Activated T-cell treated with anti-CD3 and anti-CD28 coated beads, Interleukin-2, amount 50 U/mL, for 24 hours (primary cell): ENCODE data around the gene CDKAL1.

ENCODE experiments used
- DNase-seq: peaks from one replicate; pipeline ENCODE4 v3.0.0-alpha.2; 2020
- H3K27ac Mint-ChIP-seq: 2 replicates; pipeline ENCODE4 v1.8.0; 2020; ENCODE audit warnings: mild to moderate bottlenecking, mixed read lengths
- H3K27me3 Mint-ChIP-seq: 2 replicates; pipeline ENCODE4 v1.8.0; 2020; ENCODE audit warnings: mixed read lengths
- H3K36me3 Mint-ChIP-seq: 2 replicates; pipeline ENCODE4 v1.8.0; 2020; ENCODE audit warnings: low read depth, mixed read lengths
- H3K4me1 Mint-ChIP-seq: 2 replicates; pipeline ENCODE4 v1.8.0; 2020; ENCODE audit warnings: low read depth, mixed read lengths
- H3K4me3 Mint-ChIP-seq: 2 replicates; pipeline ENCODE4 v1.8.0; 2020; ENCODE audit warnings: mild to moderate bottlenecking, moderate library complexity, mixed read lengths
- H3K9me3 Mint-ChIP-seq: 2 replicates; pipeline ENCODE4 v1.8.0; 2020; ENCODE audit warnings: mixed read lengths

Gene CDKAL1

DNA sequence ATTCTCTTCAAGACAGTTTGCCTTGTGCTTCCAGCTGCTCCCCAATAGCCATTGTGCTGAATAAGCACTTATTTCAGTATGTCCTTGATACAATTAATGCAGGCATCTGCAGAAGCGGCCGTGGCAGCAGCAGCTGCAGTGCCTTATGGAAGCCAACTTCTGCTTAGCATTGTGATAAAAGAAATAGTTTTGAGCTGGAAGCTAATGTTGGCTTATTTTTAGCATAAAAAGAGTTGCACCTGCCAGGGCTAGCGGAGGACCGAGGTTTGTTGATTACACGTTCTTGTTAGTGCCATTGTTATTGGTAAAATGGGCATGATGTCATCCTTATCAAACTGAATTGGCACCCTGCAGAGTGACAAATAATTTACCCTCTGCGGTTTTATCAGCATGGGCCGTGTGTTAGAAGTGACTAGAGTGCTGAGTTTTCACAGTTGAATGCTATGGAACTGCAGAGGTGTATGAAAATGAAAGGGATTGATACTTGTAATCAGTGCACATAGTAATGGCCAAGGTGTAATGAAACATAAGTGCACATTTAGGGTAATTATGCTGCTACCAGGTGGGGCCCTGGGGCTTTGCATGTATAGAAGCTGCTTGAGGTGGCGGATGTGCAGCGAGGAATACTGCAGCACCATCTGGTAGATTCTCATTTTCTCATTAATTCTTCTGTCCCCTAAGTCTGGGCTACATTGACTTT, 334.3 kb downstream of the CDKAL1 start:
- Mint-ChIP-seq H3K36me3 (peaks cover 9% of the 10 kb centered on the region), H3K9me3 (no peaks in the 10 kb centered on the region), H3K27me3 (no peaks in the 10 kb centered on the region), H3K4me3 (no peak overlapping the region), H3K4me1 (peaks cover 4% of the 10 kb centered on the region), H3K27ac (no peak overlapping the region)
- DNase-seq = no peak

GRCh38 chr6:20870021-20870420, 335.8 kb downstream of the CDKAL1 start:
- Mint-ChIP-seq H3K27ac (no peak overlapping the region), H3K4me1 (peaks cover 4% of the 10 kb centered on the region), H3K9me3 (peaks cover 4% of the 10 kb centered on the region), H3K4me3 (no peak overlapping the region), H3K36me3 (peaks cover 14% of the 10 kb centered on the region), H3K27me3 (no peaks in the 10 kb centered on the region)
- DNase-seq = no peak

GRCh38 chr6:20870493-20870892, 336.2 kb downstream of the CDKAL1 start:
- Mint-ChIP-seq H3K36me3 (peaks cover 15% of the 10 kb centered on the region), H3K27me3 (no peaks in the 10 kb centered on the region), H3K9me3 (peaks cover 4% of the 10 kb centered on the region), H3K4me3 (no peak overlapping the region), H3K4me1 (peaks cover 4% of the 10 kb centered on the region), H3K27ac (no peak overlapping the region)
- DNase-seq = no peak

GRCh38 chr6:20873425-20874190, 339.4 kb downstream of the CDKAL1 start:
- Mint-ChIP-seq H3K4me1 (peaks cover 19% of the 10 kb centered on the region), H3K36me3 (peaks cover 30% of the 10 kb centered on the region), H3K9me3 (peaks cover 4% of the 10 kb centered on the region), H3K27ac (no peak overlapping the region), H3K4me3 (no peak overlapping the region), H3K27me3 (no peaks in the 10 kb centered on the region)
- no peak for DNase-seq

DNA sequence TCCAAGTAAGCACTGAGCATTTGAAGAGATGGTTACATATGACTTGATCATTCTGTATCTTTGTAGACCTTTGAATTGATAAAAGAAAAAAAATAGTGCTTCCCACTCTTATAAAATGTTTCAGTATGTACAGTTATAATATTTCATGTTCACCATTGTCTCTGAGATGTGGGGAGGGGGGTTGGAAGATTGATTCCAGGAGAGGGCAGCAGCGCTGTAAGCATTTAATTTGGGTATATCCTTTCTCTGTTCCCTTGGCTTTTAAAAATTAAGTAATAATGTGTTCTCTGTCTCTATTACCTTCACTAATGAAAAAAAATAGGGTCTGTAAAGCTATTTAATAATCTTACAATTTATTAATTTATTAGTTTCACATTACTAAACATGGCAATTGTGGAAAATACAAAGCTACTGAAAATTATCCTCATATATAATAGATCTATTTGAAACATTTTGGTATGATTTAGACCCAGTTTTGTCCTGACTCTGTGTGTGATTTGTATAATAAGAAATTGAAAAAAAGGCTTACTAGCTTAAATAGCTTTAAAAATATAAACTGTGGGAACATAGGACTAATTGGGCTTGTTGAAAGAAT, 341.2 kb downstream of the CDKAL1 start:
- H3K27me3 Mint-ChIP-seq = no peaks in the 10 kb centered on the region
- peaks cover 43% of the 10 kb centered on the region for H3K36me3 Mint-ChIP-seq
- H3K9me3 Mint-ChIP-seq = peaks cover 7% of the 10 kb centered on the region
- no peak for DNase-seq
- no peak overlapping the region for H3K4me3 Mint-ChIP-seq
- H3K27ac Mint-ChIP-seq = no peak overlapping the region
- H3K4me1 Mint-ChIP-seq = peaks cover 20% of the 10 kb centered on the region

- Mint-ChIP-seq H3K27ac (no peak overlapping the region), H3K4me1 (peaks cover 20% of the 10 kb centered on the region), H3K27me3 (no peaks in the 10 kb centered on the region), H3K9me3 (peaks cover 7% of the 10 kb centered on the region), H3K36me3 (peaks cover 49% of the 10 kb centered on the region), H3K4me3 (no peak overlapping the region)
- no peak for DNase-seq
These were observed 341.8 kb downstream of the CDKAL1 start for GRCh38 chr6:20876036-20876435.

GRCh38 chr6:20876561-20876960, 342.3 kb downstream of the CDKAL1 start:
- Mint-ChIP-seq H3K4me3 (no peak overlapping the region), H3K27me3 (no peaks in the 10 kb centered on the region), H3K9me3 (peaks cover 7% of the 10 kb centered on the region), H3K36me3 (peaks cover 51% of the 10 kb centered on the region), H3K27ac (no peak overlapping the region), H3K4me1 (peaks cover 20% of the 10 kb centered on the region)
- no peak for DNase-seq

DNA sequence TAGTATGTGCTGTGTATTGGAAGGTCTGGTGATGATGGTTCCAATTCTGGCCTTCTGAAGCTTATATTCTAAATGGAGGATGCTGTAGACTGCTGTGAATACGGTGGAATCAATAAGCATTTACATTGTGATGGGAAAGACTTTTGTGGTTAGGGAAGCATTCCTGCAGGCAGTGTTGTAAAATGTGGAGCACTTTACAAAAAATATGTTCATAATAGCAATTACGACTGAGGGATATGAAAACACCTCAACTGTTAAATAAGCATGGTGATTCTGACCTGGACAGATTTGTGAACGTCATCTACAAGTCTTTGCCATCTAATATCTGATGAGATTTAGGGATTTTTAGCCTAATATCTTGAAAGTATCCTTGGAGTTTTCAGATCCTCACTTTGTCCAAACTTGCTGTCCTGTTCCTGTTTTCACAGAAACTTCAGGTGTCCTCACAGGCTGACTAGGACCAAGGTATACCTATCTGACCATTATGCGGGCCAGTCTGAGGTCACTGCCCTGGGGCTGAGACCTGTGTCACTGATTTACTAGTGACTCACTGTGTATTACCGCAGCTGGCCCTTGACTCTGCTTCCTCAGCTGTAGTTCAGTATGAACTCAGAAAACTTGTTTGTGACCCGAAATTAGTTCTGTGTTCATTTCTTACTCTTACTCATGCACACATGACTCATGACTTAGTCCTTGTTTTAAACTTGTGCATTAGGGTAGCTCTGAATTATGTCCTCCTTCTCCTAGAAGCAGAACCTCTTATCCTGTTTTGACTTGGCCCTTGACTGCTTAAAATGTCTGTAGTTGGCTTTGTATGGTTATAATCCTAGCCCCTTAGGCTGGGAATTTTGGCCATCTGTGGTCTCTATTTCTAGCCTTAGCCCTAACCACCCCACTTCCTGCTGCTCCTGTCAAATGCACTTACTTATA, 343.0 kb downstream of the CDKAL1 start:
- peaks cover 58% of the 10 kb centered on the region for H3K36me3 Mint-ChIP-seq
- no peak overlapping the region for H3K4me3 Mint-ChIP-seq
- peaks cover 13% of the 10 kb centered on the region for H3K9me3 Mint-ChIP-seq
- H3K27ac Mint-ChIP-seq = peak overlapping the region; percentile 91
- peak; percentile 33 for DNase-seq
- H3K4me1 Mint-ChIP-seq = peaks cover 20% of the 10 kb centered on the region
- H3K27me3 Mint-ChIP-seq = no peaks in the 10 kb centered on the region

GRCh38 chr6:20879121-20879520, 344.9 kb downstream of the CDKAL1 start:
- Mint-ChIP-seq H3K27me3 (no peaks in the 10 kb centered on the region), H3K27ac (no peak overlapping the region), H3K9me3 (peaks cover 24% of the 10 kb centered on the region), H3K4me3 (no peak overlapping the region), H3K4me1 (peaks cover 20% of the 10 kb centered on the region), H3K36me3 (peaks cover 68% of the 10 kb centered on the region)
- no peak for DNase-seq

- Mint-ChIP-seq H3K4me1 (peaks cover 20% of the 10 kb centered on the region), H3K27me3 (no peaks in the 10 kb centered on the region), H3K4me3 (no peak overlapping the region), H3K27ac (no peak overlapping the region), H3K9me3 (peaks cover 29% of the 10 kb centered on the region), H3K36me3 (peaks cover 72% of the 10 kb centered on the region)
- DNase-seq = no peak
These were observed 345.3 kb downstream of the CDKAL1 start for GRCh38 chr6:20879526-20879925.

DNA sequence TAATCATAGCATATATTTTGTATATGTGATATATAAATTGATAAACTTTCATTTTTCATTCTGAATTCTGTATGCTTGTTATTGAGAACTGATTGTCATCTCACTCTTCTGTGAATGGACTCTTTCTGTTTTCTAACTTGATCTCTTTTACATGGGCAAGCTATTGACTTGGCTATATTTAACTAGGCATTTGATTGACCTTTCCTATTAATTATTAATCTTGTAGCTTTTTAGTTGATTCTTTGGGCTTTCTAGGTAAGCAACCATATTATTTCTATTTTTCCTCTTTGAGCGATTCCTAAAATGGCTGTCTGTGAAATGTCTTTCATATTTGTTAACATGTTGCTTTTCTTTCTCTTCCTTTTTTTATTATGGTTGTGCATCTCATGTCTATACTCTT, 347.1 kb downstream of the CDKAL1 start:
- no peak overlapping the region for H3K27ac Mint-ChIP-seq
- peaks cover 44% of the 10 kb centered on the region for H3K9me3 Mint-ChIP-seq
- peaks cover 17% of the 10 kb centered on the region for H3K4me1 Mint-ChIP-seq
- H3K36me3 Mint-ChIP-seq = peaks cover 86% of the 10 kb centered on the region
- no peaks in the 10 kb centered on the region for H3K27me3 Mint-ChIP-seq
- H3K4me3 Mint-ChIP-seq = no peak overlapping the region
- no peak for DNase-seq

DNA sequence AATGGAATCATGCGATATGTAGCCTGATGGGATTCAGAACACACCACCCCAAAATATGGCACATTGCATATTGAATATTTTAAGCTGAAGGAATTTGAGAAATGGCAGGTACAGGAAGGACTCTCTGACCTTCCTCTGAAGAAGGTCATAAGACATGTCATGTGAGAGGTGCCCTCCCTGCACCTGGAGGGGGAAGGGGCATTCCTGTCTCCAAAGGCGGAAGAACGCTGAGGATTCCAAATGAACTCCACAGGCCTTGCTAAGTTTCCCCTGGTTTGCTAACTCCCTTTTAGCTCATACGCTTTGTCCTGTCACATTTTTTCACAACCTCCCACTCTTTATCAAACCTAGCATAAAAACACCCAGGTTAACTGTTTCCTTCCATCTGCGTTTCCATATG, 347.8 kb downstream of the CDKAL1 start:
- no peak overlapping the region for H3K4me3 Mint-ChIP-seq
- peaks cover 49% of the 10 kb centered on the region for H3K9me3 Mint-ChIP-seq
- H3K4me1 Mint-ChIP-seq = peaks cover 15% of the 10 kb centered on the region
- no peaks in the 10 kb centered on the region for H3K27me3 Mint-ChIP-seq
- H3K36me3 Mint-ChIP-seq = peaks cover 89% of the 10 kb centered on the region
- no peak overlapping the region for H3K27ac Mint-ChIP-seq
- no peak for DNase-seq

GRCh38 chr6:20885076-20885475, 350.8 kb downstream of the CDKAL1 start:
- Mint-ChIP-seq H3K36me3 (peaks cover 79% of the 10 kb centered on the region), H3K4me1 (no peaks in the 10 kb centered on the region), H3K27ac (no peak overlapping the region), H3K4me3 (no peak overlapping the region), H3K27me3 (no peaks in the 10 kb centered on the region), H3K9me3 (peaks cover 55% of the 10 kb centered on the region)
- no peak for DNase-seq

- Mint-ChIP-seq H3K36me3 (peaks cover 52% of the 10 kb centered on the region), H3K27me3 (no peaks in the 10 kb centered on the region), H3K4me1 (no peaks in the 10 kb centered on the region), H3K9me3 (peaks cover 20% of the 10 kb centered on the region), H3K4me3 (no peak overlapping the region), H3K27ac (no peak overlapping the region)
- no peak for DNase-seq
These were observed 356.9 kb downstream of the CDKAL1 start for GRCh38 chr6:20891161-20891560.
